Activated CD4-positive, alpha-beta T cell treated with anti-CD3 and anti-CD28 coated beads, Interleukin-2, Interleukin-6, amounts not matched to agents 100 ng/mL and 50 ng/mL, durations not matched to agents 16 hours and 8 hours (primary cell): ENCODE data around the gene NR2F1-AS1.

Experiments used
- DNase-seq: peaks from one replicate; pipeline ENCODE4 v3.0.0-alpha.2; 2020

Gene NR2F1-AS1

GRCh38 chr5:93589152-93589828 is 8.3 kb upstream of the NR2F1-AS1 start:
- DNase-seq, result no peak

- no peak for DNase-seq
These were observed 7.5 kb upstream of the NR2F1-AS1 start for GRCh38 chr5:93588352-93589151.

- DNase-seq, result no peak
These were observed 6.8 kb upstream of the NR2F1-AS1 start for GRCh38 chr5:93587597-93588351.

GRCh38 chr5:93586736-93587596 is 5.9 kb upstream of the NR2F1-AS1 start:
- no peak for DNase-seq

GRCh38 chr5:93585767-93586385 is 4.9 kb upstream of the NR2F1-AS1 start:
- no peak for DNase-seq

GRCh38 chr5:93585041-93585766 is 4.2 kb upstream of the NR2F1-AS1 start:
- DNase-seq, result no peak

- DNase-seq, result no peak
These were observed 3.6 kb upstream of the NR2F1-AS1 start for GRCh38 chr5:93584596-93585040.

GRCh38 chr5:93583768-93584595 is 3.0 kb upstream of the NR2F1-AS1 start:
- peak; percentile 52 for DNase-seq

GRCh38 chr5:93583439-93583767 is 2.4 kb upstream of the NR2F1-AS1 start:
- DNase-seq, result no peak

GRCh38 chr5:93582677-93583438 is 1.8 kb upstream of the NR2F1-AS1 start, which contains the start of gene NR2F1:
TSS of gene NR2F1 (plus strand) at chr5:93583222. CDS start at chr5:93585024, 1,802 bp downstream.
- DNase-seq, result no peak

- no peak for DNase-seq
These were observed 1.1 kb upstream of the NR2F1-AS1 start for GRCh38 chr5:93582167-93582462.

GRCh38 chr5:93580063-93580926 is 724 bp downstream of the NR2F1-AS1 start:
- no peak for DNase-seq

GRCh38 chr5:93579692-93580062 is 1.3 kb downstream of the NR2F1-AS1 start:
- no peak for DNase-seq

GRCh38 chr5:93578813-93579691 is 2.0 kb downstream of the NR2F1-AS1 start:
- no peak for DNase-seq

GRCh38 chr5:93577854-93578812 is 2.9 kb downstream of the NR2F1-AS1 start:
- DNase-seq, result no peak

GRCh38 chr5:93576994-93577853 is 3.8 kb downstream of the NR2F1-AS1 start:
- DNase-seq, result no peak
